HCT116 (cell line): ENCODE data around the gene IL17RE.

ENCODE experiments used
- CTCF ChIP-seq, 3 experiments: fragments of 200-600 bp in 1 of 3; sonication (generic) in 1 of 3; IDR thresholded peaks in 2 of 3; conservative IDR thresholded peaks in 1 of 3; 2 replicates each; pipeline ENCODE4 v1.5.1; 2012 to 2017; ENCODE audit warnings: low read depth in 2 of 3, low read length in 2 of 3, antibody characterized with exemption in 1 of 3, borderline replicate concordance in 1 of 3, control low read depth in 1 of 3, mild to moderate bottlenecking in 1 of 3, mixed read lengths in 1 of 3, mixed run types in 1 of 3, moderate library complexity in 1 of 3; ENCODE audit not compliant: insufficient read depth in 1 of 3
- EZH2 ChIP-seq: fragments of 200-600 bp; sonication (generic); IDR thresholded peaks from 2 replicates; pipeline ENCODE4 v1.6.1; 2017; ENCODE audit warnings: antibody characterized with exemption, mixed run types

- no peak for TF ChIP-seq CTCF (IDR thresholded peaks at IDR 0.05 in 2 of 3, conservative IDR thresholded peaks at IDR 0.05 in 1 of 3; ENCODE audit: borderline replicate concordance in 1 of 3, insufficient read depth in 1 of 3, low read depth in 2 of 3, low read length in 2 of 3)
- TF ChIP-seq EZH2, result no peak
These were observed 6.8 kb downstream of the IL17RE start for GRCh38 chr3:9909221-9910013.
